Small intestine (tissue), 7 donors: Measurements from ENCODE around the gene FKBP1A. TPM values are rescaled to one million over a fixed set of nuclear protein-coding genes. Genes with fewer than 3 reads are reported as not detected.

Experiments used
- DNase-seq, 2 donors: peaks; one replicate each; pipeline versions ENCODE4 v3.0.0 to v3.0.0-alpha.2; 2013
- FAIRE-seq: peaks from 2 replicates; lab custom pipeline; 2012; peaks lifted over from hg19 to GRCh38; lab: Jason Lieb, UNC
- H3K27ac ChIP-seq, 3 donors: one replicate each; pipeline ENCODE4 v1.5.1; 2013; ENCODE audit warnings: low read length in 2 of 3, mild to moderate bottlenecking in 2 of 3, control low read depth in 1 of 3, inconsistent platforms in 1 of 3, low read depth in 1 of 3, moderate library complexity in 1 of 3
- H3K27me3 ChIP-seq, 3 donors: one replicate each; pipeline ENCODE4 v1.6.1; 2013; ENCODE audit warnings: low read length in 3 of 3, inconsistent platforms in 1 of 3; ENCODE audit not compliant: control insufficient read depth in 3 of 3, insufficient read depth in 3 of 3
- H3K36me3 ChIP-seq, 3 donors: one replicate each; pipeline ENCODE4 v1.6.1; 2013; ENCODE audit warnings: low read length in 3 of 3, inconsistent platforms in 1 of 3, low read depth in 1 of 3, mild to moderate bottlenecking in 1 of 3, moderate library complexity in 1 of 3; ENCODE audit not compliant: control insufficient read depth in 3 of 3, insufficient read depth in 2 of 3
- H3K4me1 ChIP-seq, 3 donors: one replicate each; pipeline ENCODE4 v1.6.1; 2013; ENCODE audit warnings: low read length in 2 of 3, inconsistent platforms in 1 of 3, low read depth in 1 of 3, mild to moderate bottlenecking in 1 of 3, moderate library complexity in 1 of 3; ENCODE audit not compliant: control insufficient read depth in 3 of 3, insufficient read depth in 2 of 3
- H3K4me3 ChIP-seq, 3 donors: one replicate each; pipeline ENCODE4 v1.5.1; 2013; ENCODE audit warnings: low read length in 3 of 3, control low read depth in 1 of 3, inconsistent platforms in 1 of 3, low read depth in 1 of 3, mild to moderate bottlenecking in 1 of 3, moderate library complexity in 1 of 3
- H3K9me3 ChIP-seq, 2 donors: one replicate each; pipeline ENCODE4 v1.6.1; 2013; ENCODE audit warnings: low read depth in 1 of 2, low read length in 1 of 2; ENCODE audit not compliant: control insufficient read depth in 2 of 2, insufficient read depth in 1 of 2
- WGBS, 3 donors: extraction: QIAGEN DNeasy Blood & Tissue Kit; methylation state at CpG; one replicate each; pipeline ENCODE4 v1.1.7; 2013; 5-methylcytosine and 5-hydroxymethylcytosine counted together
- polyA plus RNA-seq, 4 donors: library from polyadenylated mRNA; stranded (reverse) in 3 of 4; unstranded in 1 of 4; fragments of 200-250 nt in 3 of 4; fragments of 120-200 nt in 1 of 4; gene quantifications; one replicate each; pipeline versions ENCODE4 v1.2.1 to v1.2.3, GENCODE V29; 2013
- donor health status: healthy with polysubstance abuse.
- donor health status: control.
- donor health status: control.
- donor health status: Bipolar disorder and iron deficiency.
- donor health status: healthy.

Gene FKBP1A
- polyA plus RNA-seq, 4 donors = 146 to 315 (median 208) TPM

DNA sequence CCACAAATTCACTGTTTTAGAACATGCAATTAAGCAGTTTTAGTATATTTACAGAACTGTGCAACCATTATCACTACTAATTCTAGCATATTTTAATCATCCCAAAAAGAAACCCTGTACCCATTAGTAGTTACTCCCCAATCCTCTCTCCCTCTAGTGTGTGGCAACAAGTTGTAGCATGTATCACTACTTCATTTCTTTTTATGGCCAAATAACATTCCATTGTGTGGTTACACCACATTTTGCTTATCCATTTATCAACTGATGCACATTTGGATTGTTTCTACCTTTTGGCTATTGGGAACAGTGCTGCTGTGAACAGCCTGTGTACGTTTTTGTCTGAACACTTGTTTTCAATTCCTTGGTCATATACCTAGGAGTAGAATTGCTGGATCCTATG is 31.5 kb upstream of the FKBP1A start:
- FAIRE-seq = no peak

GRCh38 chr20:1423625-1424106 is 30.8 kb upstream of the FKBP1A start:
- WGBS, 3 donors = 20 to 33% (median 32%) methylated on average over 7 of the region's 7 CpGs
- Histone ChIP-seq H3K27ac (peak overlapping the region in 1 of 3 donors; percentile 58), H3K9me3 (peaks cover 0 to 6% of the 10 kb centered on the region in 2 donors), H3K4me3 (no peak overlapping the region), H3K36me3 (no peaks in the 10 kb centered on the region), H3K4me1 (no peaks in the 10 kb centered on the region), H3K27me3 (no peaks in the 10 kb centered on the region)
- FAIRE-seq (no peak), DNase-seq (peak; percentile 65 to 91)

More for the DNA sequence above, 31.5 kb upstream of the FKBP1A start:
- Histone ChIP-seq H3K4me1 (peaks cover 0 to 2% (median 0%) of the 10 kb centered on the region in 3 donors), H3K27me3 (no peaks in the 10 kb centered on the region), H3K9me3 (peaks cover 0 to 6% of the 10 kb centered on the region in 2 donors), H3K36me3 (no peaks in the 10 kb centered on the region), H3K27ac (no peak overlapping the region), H3K4me3 (no peak overlapping the region)
- WGBS, 3 donors = 69 to 83% (median 71%) methylated on average over 1 of the region's 1 CpG
- no peak for DNase-seq

GRCh38 chr20:1423206-1423605 is 30.4 kb upstream of the FKBP1A start:
- WGBS, 3 donors = 85 to 90% (median 88%) methylated on average over 6 of the region's 6 CpGs
- Histone ChIP-seq H3K27ac (peak overlapping the region in 1 of 3 donors; percentile 58), H3K27me3 (no peaks in the 10 kb centered on the region), H3K36me3 (no peaks in the 10 kb centered on the region), H3K4me1 (no peaks in the 10 kb centered on the region), H3K4me3 (no peak overlapping the region), H3K9me3 (peaks cover 0 to 6% of the 10 kb centered on the region in 2 donors)
- FAIRE-seq (no peak), DNase-seq (no peak)

- H3K27me3 ChIP-seq = no peaks in the 10 kb centered on the region
- FAIRE-seq (no peak), DNase-seq (no peak)
- no peak overlapping the region for H3K4me3 ChIP-seq
- H3K9me3 ChIP-seq = peaks cover 0 to 6% of the 10 kb centered on the region in 2 donors
- H3K4me1 ChIP-seq = no peaks in the 10 kb centered on the region
- H3K36me3 ChIP-seq = no peaks in the 10 kb centered on the region
- no peak overlapping the region for H3K27ac ChIP-seq
- WGBS, 3 donors = 43 to 57% (median 47%) methylated on average over 3 of the region's 3 CpGs
These were observed 29.9 kb upstream of the FKBP1A start for GRCh38 chr20:1422753-1423152.

GRCh38 chr20:1420066-1420465 is 27.2 kb upstream of the FKBP1A start:
- H3K4me1 ChIP-seq = no peaks in the 10 kb centered on the region
- H3K36me3 ChIP-seq = no peaks in the 10 kb centered on the region
- peaks cover 0 to 6% of the 10 kb centered on the region in 2 donors for H3K9me3 ChIP-seq
- H3K27me3 ChIP-seq = no peaks in the 10 kb centered on the region
- 75 to 91% (median 86%) methylated on average over 4 of the region's 4 CpGs for WGBS, 3 donors
- no peak overlapping the region for H3K27ac ChIP-seq
- no peak for FAIRE-seq
- no peak for DNase-seq
- H3K4me3 ChIP-seq = no peak overlapping the region

- WGBS, 3 donors = 61 to 70% (median 65%) methylated on average over 3 of the region's 3 CpGs
- no peak for FAIRE-seq
- no peak for DNase-seq
- Histone ChIP-seq H3K4me1 (no peaks in the 10 kb centered on the region), H3K27ac (no peak overlapping the region), H3K36me3 (no peaks in the 10 kb centered on the region), H3K27me3 (no peaks in the 10 kb centered on the region), H3K4me3 (no peak overlapping the region), H3K9me3 (peaks cover 0 to 5% of the 10 kb centered on the region in 2 donors)
These were observed 25.5 kb upstream of the FKBP1A start for GRCh38 chr20:1418350-1418749.

DNA sequence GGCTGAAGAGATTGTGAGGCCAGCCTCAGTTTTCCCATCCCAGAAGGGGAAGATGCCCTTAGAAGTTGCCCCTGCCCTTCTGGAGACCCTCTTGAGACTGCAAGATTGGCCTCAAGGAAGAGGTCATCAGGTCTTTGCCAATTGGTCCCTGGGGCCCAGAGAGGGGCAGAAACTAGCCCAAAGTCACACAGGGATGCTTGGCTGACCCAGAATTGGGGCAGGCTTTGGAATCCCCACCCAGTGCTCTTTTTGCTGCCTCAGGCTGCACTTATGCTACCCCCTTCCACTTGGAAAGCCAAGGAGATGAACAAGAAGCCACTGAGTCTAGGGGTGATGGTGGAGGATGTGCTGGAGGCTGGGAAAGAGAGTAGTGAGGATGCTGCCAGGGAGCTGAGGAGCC is 24.9 kb upstream of the FKBP1A start:
- Histone ChIP-seq H3K27ac (no peak overlapping the region), H3K4me3 (no peak overlapping the region), H3K4me1 (no peaks in the 10 kb centered on the region), H3K36me3 (no peaks in the 10 kb centered on the region), H3K9me3 (peaks cover 0 to 3% of the 10 kb centered on the region in 2 donors), H3K27me3 (no peaks in the 10 kb centered on the region)
- DNase-seq = no peak
- FAIRE-seq = no peak

GRCh38 chr20:1417273-1417672 is 24.4 kb upstream of the FKBP1A start:
- H3K9me3 ChIP-seq = peaks cover 0 to 3% of the 10 kb centered on the region in 2 donors
- DNase-seq (no peak), FAIRE-seq (no peak)
- H3K27ac ChIP-seq = no peak overlapping the region
- WGBS, 3 donors = 76 to 83% (median 79%) methylated on average over 5 of the region's 5 CpGs
- no peaks in the 10 kb centered on the region for H3K27me3 ChIP-seq
- no peak overlapping the region for H3K4me3 ChIP-seq
- H3K4me1 ChIP-seq = no peaks in the 10 kb centered on the region
- no peaks in the 10 kb centered on the region for H3K36me3 ChIP-seq
